ENCODE data around the gene NINJ2.

NINJ2 gene

DNA sequence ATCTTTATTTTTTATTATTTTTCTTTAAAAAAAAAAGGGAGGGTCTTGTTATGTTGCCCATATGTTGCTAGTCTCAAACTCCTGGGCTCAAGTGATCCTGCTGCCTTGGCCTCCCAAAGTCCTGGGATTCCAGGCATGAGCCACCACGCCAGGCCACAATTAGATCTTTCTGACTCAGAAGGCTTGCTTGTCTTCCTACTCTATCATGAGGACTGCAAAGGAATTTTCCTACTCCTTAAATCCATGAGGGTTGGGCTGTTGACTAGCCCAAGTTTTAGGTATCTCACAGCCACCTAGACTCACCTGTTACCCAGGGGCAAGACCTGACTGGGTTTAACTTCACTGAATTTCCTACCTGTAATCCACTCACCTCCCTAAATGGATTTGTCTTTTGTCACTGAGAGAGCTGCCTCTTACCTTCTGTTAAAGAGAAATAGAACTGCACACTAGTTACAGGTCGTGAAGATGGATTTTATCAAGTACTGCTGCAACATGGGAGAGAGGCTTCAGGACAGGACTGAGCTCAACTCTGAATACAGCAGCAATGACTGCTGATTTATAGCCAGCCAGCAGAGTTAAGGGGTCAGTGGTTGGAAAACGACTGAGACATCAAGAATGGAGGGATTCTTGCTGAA is 131.2 kb downstream of the NINJ2 start:
- DNase-seq (ENCODE audit: low read depth in 2 of 2), result no peak

DNA sequence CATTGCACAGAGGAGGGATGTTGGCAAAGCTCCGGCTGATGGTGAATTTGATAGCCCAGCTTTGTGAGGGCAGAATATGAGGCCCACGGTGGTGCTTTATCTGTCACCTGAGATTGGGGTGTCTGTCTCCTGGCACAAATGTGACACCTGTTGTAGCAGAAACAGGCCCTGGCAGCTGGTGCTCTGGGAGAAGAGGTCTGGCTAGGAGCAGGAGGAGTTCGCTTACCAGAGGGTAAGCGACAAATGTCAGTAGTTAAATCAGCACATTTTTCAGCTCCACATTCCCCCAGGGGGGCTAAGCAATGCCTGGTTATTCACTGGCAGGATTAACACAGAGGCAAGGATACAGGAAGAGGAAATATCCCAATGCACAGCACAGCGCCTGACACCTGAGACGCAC is 132.4 kb downstream of the NINJ2 start:
- no peak for DNase-seq (ENCODE audit: low read depth in 2 of 2)

DNA sequence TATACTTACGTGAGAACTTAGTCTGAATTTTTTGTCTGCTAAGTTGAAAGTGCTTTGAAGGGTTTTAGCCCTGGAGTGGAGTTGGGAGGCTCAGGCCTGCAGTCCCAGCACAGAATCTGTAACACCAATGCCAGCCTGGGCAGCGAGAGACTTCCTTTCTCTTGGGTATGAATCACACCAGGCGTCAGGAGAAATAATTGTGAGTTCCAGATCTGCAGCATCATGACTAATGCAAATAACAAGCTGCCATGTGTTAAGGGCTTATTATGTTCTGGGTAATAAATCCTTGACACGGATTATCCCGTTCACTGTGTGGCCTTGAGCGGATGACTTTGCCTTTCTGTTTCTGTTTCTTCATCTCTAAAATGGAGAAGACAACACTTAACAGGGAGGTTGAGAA is 132.9 kb downstream of the NINJ2 start:
- no peak for DNase-seq (ENCODE audit: low read depth in 2 of 2)

DNA sequence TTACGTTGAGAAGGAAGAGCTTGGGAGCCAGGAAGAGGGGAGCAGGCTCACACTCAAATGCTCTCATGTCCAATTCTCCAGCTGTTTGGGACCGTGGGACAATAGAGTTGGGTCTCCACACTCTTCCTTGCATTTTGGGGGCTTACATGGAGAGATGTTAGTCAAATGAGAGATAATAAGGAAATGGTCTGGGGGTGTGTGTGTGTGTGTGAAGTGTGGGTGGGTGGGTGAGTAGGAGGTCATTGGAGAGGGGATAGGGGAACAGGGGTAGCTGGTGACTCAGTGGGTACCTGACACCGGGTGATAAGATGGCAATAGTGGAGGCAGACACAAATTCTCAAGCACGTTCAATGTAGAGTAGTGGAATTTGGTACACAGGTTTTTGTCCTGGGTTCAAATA is 135.5 kb downstream of the NINJ2 start:
- DNase-seq (ENCODE audit: low read depth in 2 of 2), result no peak

DNA sequence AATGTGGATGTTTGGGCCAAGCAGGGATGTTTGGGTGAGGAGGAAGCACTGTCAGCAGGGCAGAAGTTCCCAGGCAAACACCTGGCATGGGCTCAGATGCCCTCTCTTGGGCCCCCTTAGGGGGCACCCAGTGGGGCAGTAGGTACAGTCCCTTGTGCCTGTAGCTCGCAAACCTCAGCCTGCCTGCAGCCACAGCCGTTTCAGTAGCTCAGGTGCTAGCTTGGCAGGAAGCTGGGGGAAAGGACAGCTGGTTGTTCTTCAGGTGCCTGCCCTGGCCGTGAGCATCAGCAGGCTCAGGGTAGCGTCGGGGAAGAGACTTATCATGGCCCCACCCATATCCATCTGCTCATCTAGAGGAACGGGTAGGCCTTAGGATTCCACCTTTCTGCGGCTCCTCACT is 136.0 kb downstream of the NINJ2 start:
- no peak for DNase-seq (ENCODE audit: low read depth in 2 of 2)

DNA sequence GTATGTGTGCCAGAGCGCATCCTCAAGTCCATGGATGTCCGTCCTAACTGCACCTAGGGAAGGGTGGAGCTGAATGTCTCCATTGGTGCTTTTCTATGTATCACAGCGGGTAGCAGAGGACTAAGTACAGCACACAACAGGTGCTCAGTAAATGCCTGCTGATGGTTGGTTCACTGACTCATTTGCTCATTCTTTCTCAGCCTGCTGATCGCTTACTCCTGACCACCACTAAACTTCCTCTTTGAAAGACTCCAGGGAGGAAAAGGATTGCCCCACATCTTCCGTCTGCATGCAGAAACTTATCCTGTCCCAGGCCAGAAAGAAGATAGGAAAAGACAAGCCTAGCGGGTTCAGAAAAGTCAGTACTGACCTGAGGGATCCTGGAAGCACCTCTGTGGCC is 137.2 kb downstream of the NINJ2 start:
- no peak for DNase-seq (ENCODE audit: low read depth in 2 of 2)

DNA sequence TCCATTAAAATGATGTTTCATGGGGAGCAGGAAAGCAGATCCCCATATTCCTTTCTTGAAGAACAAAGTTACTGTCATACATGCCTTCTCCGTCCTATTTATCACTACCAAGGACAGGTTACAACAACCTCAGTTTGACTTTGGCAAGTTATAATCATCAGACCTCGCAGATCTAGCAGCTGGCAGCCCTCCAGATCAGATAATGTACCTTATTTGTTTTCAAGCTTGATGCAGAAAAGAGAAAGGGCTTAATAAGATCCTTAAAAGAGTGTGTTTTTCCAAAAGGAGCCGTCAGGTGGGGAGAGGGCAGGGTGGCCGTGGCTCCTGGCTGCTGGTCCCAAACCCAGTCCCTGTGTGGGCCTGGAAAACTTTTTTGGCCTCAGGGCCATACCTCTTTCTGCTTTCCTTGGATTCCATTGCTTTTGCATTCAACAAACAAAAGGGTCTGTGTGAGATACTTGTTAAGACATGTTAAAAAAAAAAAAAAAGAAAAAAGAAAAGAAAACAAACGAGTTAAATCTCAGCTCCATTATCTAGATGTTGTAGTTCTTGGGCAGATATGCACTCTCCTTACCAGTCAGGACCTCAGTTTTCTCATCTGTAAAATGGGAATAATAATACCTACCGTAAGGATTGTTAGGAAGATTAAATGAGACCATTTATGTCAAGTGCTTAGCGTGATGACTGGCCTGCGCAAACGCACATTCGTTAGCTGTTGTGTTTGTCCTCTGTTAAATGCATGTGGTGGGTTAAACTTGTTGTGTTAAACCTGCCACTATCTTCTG is 138.9 kb downstream of the NINJ2 start:
- DNase-seq (ENCODE audit: low read depth in 2 of 2), result no peak

DNA sequence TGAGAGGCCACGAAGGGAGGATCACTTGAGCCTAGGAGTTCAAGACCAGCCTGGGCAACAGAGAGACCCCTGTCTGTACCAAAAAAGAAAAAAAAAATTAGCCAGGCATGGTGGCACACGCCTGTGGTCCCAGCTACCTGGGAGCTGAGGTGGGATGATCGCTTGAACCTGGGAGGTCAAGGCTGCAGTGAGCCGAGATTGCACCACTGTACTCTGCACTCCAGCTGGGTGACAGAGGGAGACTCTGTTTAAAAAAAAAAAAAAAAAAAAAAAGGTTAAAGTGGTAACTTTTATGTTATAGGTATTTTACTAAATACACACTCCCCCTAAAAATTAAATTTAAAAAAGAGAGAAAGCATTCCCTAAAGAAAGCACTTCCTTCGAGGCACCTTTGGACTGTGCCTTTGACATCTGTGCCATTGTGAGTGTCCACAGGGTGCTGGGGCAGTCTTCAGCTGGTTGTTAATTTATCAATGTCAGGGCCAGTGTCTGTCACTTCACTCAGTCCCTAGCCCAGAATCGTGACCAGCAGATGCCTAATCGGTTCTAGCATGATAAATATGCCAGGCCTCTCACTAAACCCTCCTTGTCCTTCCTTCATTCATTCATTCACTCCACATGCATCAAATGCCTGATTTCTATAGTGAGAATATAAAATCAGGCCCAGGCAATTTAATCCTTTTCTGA is 140.4 kb downstream of the NINJ2 start:
- DNase-seq (ENCODE audit: low read depth in 2 of 2), result no peak

DNA sequence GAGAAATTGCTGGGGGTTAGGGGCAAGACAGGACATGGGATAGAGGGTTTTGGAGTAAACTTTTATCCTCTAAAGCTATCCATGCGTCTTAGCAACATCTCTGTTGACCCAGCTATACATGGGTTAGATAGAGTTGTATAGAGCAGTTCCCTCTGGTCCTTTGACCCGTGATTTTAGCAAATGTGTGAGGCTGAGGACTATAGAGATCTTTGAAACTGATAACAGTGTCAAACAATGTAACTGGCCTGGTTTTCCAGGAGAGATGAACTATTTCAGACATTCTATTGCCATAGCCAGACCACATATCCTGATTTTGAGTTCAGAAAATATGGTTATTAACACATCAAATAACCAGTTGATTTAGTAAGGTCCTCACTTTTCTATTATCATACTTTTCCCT is 143.1 kb downstream of the NINJ2 start:
- no peak for DNase-seq (ENCODE audit: low read depth in 2 of 2)

DNA sequence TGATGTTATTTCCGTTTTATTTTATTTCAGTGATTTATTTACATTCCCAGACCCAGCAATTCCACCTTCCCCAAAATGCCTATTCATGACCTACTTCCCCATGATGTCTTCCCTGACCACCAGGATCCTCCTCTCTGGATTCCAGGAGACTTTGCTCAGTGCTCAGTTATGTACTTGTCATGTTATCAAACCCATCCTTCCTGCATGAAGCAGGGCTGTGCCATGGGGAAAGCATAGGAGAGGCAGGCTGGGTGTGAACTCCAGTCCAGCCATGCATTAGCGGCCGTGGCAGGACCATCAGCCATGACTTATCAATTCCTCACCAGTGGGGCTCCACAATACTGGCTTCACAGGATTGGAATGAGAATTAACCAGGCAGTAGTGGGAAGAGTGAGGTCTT is 145.7 kb downstream of the NINJ2 start:
- no peak for DNase-seq (ENCODE audit: low read depth in 2 of 2)

Data from stimulated activated CD8-positive, alpha-beta memory T cell treated with anti-CD3 and anti-CD28 coated beads, Interleukin-7, amount 100 ng/mL, for 4 hours (primary cell).